Subcutaneous abdominal adipose tissue (tissue), 5 donors: Measurements from ENCODE around the gene SPINK13.
"Not testable (repeated sequence)": the region's sequence is repeated elsewhere in the genome, so short reads cannot be mapped to it uniquely, and the experiment has no call there.

Source experiments
- H3K27ac ChIP-seq: one replicate; pipeline ENCODE4 v1.7.0; 2013; ENCODE audit warnings: low read depth, mild to moderate bottlenecking, inconsistent platforms, low read length, moderate library complexity
- H3K27me3 ChIP-seq, 5 donors: one replicate each; pipeline ENCODE4 v1.7.0; 2013; ENCODE audit warnings: low read length in 5 of 5, inconsistent platforms in 1 of 5; ENCODE audit not compliant: control insufficient read depth in 5 of 5, insufficient read depth in 4 of 5
- H3K36me3 ChIP-seq, 5 donors: one replicate each; pipeline ENCODE4 v1.7.0; 2013; ENCODE audit warnings: low read length in 5 of 5; ENCODE audit not compliant: control insufficient read depth in 5 of 5, insufficient read depth in 5 of 5
- H3K4me1 ChIP-seq, 5 donors: one replicate each; pipeline ENCODE4 v1.7.0; 2013; ENCODE audit warnings: low read length in 5 of 5, mild to moderate bottlenecking in 3 of 5, moderate library complexity in 1 of 5; ENCODE audit not compliant: control insufficient read depth in 5 of 5, insufficient read depth in 5 of 5
- H3K4me3 ChIP-seq, 5 donors: one replicate each; pipeline ENCODE4 v1.7.0; 2013; ENCODE audit warnings: low read length in 5 of 5, low read depth in 1 of 5
- H3K9ac ChIP-seq, 5 donors: one replicate each; pipeline ENCODE4 v1.7.0; 2013; ENCODE audit warnings: low read length in 5 of 5, mild to moderate bottlenecking in 4 of 5, moderate library complexity in 3 of 5
- H3K9me3 ChIP-seq, 5 donors: one replicate each; pipeline ENCODE4 v1.7.0; 2013; ENCODE audit warnings: low read length in 5 of 5; ENCODE audit not compliant: control insufficient read depth in 5 of 5
- donor health status: healthy.
- donor health status: healthy.
- donor health status: healthy.
- donor health status: healthy.
- donor health status: healthy.

Gene SPINK13

GRCh38 chr5:148309746-148310145 lies 41.2 kb downstream of the SPINK13 start:
- Histone ChIP-seq H3K27ac (no peak overlapping the region), H3K27me3 (no peaks in the 10 kb centered on the region), H3K4me1 (no peaks in the 10 kb centered on the region), H3K4me3 (no peak overlapping the region), H3K9me3 (peaks cover 0 to 7% (median 4%) of the 10 kb centered on the region in 5 donors), H3K36me3 (no peaks in the 10 kb centered on the region), H3K9ac (no peak overlapping the region)

GRCh38 chr5:148311484-148311883 lies 42.9 kb downstream of the SPINK13 start:
- H3K4me3 ChIP-seq, result no peak overlapping the region
- no peaks in the 10 kb centered on the region for H3K4me1 ChIP-seq
- H3K9ac ChIP-seq, result no peak overlapping the region
- no peaks in the 10 kb centered on the region for H3K36me3 ChIP-seq
- H3K9me3 ChIP-seq, result peaks cover 0 to 7% (median 4%) of the 10 kb centered on the region in 5 donors
- no peak overlapping the region for H3K27ac ChIP-seq
- no peaks in the 10 kb centered on the region for H3K27me3 ChIP-seq

- Histone ChIP-seq H3K36me3 (no peaks in the 10 kb centered on the region), H3K9ac (no peak within 1 kb of the TSS), H3K4me1 (no peaks in the 10 kb centered on the region), H3K9me3 (peaks cover 0 to 7% (median 4%) of the 10 kb centered on the region in 5 donors), H3K4me3 (no peak within 1 kb of the TSS), H3K27me3 (no peaks in the 10 kb centered on the region), H3K27ac (no peak within 1 kb of the TSS)
Observed at GRCh38 chr5:148312153-148312552, 43.6 kb downstream of the SPINK13 start, which contains the start of gene SPINK7. Gene SPINK7, plus strand, starts transcription at chr5:148312423. Its CDS starts 61 bp downstream, at chr5:148312484.

GRCh38 chr5:148314187-148314586 lies 45.6 kb downstream of the SPINK13 start:
- Histone ChIP-seq H3K4me1 (no peaks in the 10 kb centered on the region), H3K36me3 (no peaks in the 10 kb centered on the region), H3K4me3 (no peak overlapping the region), H3K27me3 (no peaks in the 10 kb centered on the region), H3K9ac (no peak overlapping the region), H3K9me3 (peaks cover 0 to 2% (median 2%) of the 10 kb centered on the region in 5 donors), H3K27ac (no peak overlapping the region)

GRCh38 chr5:148314731-148315130 lies 46.1 kb downstream of the SPINK13 start:
- Histone ChIP-seq H3K9ac (no peak overlapping the region), H3K36me3 (no peaks in the 10 kb centered on the region), H3K27ac (no peak overlapping the region), H3K27me3 (no peaks in the 10 kb centered on the region), H3K4me1 (no peaks in the 10 kb centered on the region), H3K9me3 (no peaks in the 10 kb centered on the region), H3K4me3 (no peak overlapping the region)

GRCh38 chr5:148320011-148320963 lies 51.7 kb downstream of the SPINK13 start:
- H3K27me3 ChIP-seq, H3K36me3 ChIP-seq, H3K4me1 ChIP-seq, H3K27ac ChIP-seq, H3K9me3 ChIP-seq, H3K9ac ChIP-seq: not testable (repeated sequence)
- peak overlapping the region in 4 of 5 donors; percentile 15 to 53 (median 44) for H3K4me3 ChIP-seq

- Histone ChIP-seq H3K27me3 (no peaks in the 10 kb centered on the region), H3K36me3 (no peaks in the 10 kb centered on the region), H3K9me3 (peaks cover 0 to 5% (median 0%) of the 10 kb centered on the region in 5 donors), H3K9ac (no peak overlapping the region), H3K27ac (no peak overlapping the region), H3K4me1 (no peaks in the 10 kb centered on the region), H3K4me3 (no peak overlapping the region)
Observed at GRCh38 chr5:148333262-148333849, 64.8 kb downstream of the SPINK13 start.

GRCh38 chr5:148335259-148335658 lies 66.7 kb downstream of the SPINK13 start, which contains the start of gene SPINK9:
Gene SPINK9, plus strand, starts transcription at chr5:148335559. Its CDS starts 55 bp downstream, at chr5:148335614.
- Histone ChIP-seq H3K4me1 (no peaks in the 10 kb centered on the region), H3K9me3 (peaks cover 0 to 5% (median 0%) of the 10 kb centered on the region in 5 donors), H3K4me3 (no peak within 1 kb of the TSS), H3K27ac (no peak within 1 kb of the TSS), H3K27me3 (no peaks in the 10 kb centered on the region), H3K9ac (no peak within 1 kb of the TSS), H3K36me3 (no peaks in the 10 kb centered on the region)
